Epithelial cell of proximal tubule (primary cell): ENCODE results near the gene TMEM243. TPM values are rescaled to one million over a fixed set of nuclear protein-coding genes. Genes with fewer than 3 reads are reported as not detected.

Source experiments
- DNase-seq: peaks from one replicate; pipeline ENCODE4 v3.0.0-alpha.2; 2011; ENCODE audit warnings: low read depth
- H3K4me3 ChIP-seq: 2 replicates; pipeline ENCODE4 v1.5.1; 2011; ENCODE audit warnings: low read depth, mild to moderate bottlenecking, low read length
- CTCF ChIP-seq: conservative IDR thresholded peaks from 2 replicates; pipeline ENCODE4 v1.5.1; 2012; ENCODE audit warnings: low read depth, mild to moderate bottlenecking, low read length
- total RNA-seq: library from RNA; depleted of rRNA; stranded (reverse); fragments of >200 nt; gene quantifications from 2 replicates; pipeline ENCODE4 v1.2.3, GENCODE V29; 2015

The TMEM243 gene
- total RNA-seq, 1 donor from 2014 or later, result 37.3 TPM

GRCh38 chr7:87151729-87152111, 67.8 kb downstream of the TMEM243 start:
- H3K4me3 ChIP-seq, result peak overlapping the region; percentile 91
- no peak for TF ChIP-seq CTCF
- DNase-seq, result peak; percentile 43

GRCh38 chr7:87151002-87151728, 68.4 kb downstream of the TMEM243 start:
- TF ChIP-seq CTCF, result no peak
- no peak for DNase-seq
- peak overlapping the region; percentile 91 for H3K4me3 ChIP-seq

GRCh38 chr7:87148332-87148955, 71.1 kb downstream of the TMEM243 start:
- DNase-seq, result no peak
- no peak overlapping the region for H3K4me3 ChIP-seq
- peak; percentile 70 for TF ChIP-seq CTCF

GRCh38 chr7:87147500-87147899, 72.0 kb downstream of the TMEM243 start:
- TF ChIP-seq CTCF, result no peak
- DNase-seq, result no peak
- H3K4me3 ChIP-seq, result no peak overlapping the region

- DNase-seq, result no peak
- no peak overlapping the region for H3K4me3 ChIP-seq
- TF ChIP-seq CTCF, result no peak
Measured at GRCh38 chr7:87146740-87147386, 72.7 kb downstream of the TMEM243 start.

Other genes starting within 250 kb of the TMEM243 start
- 1.9 and 3.4 TPM in 2 replicates for gene ELAPOR2, start 160.1 kb downstream of the TMEM243 start, total RNA-seq
- gene DMTF1, start 67.3 kb downstream of the TMEM243 start, total RNA-seq, result 27.3 and 70.9 TPM in 2 replicates
- 5.6 and 8.2 TPM in 2 replicates for gene CROT, start 125.9 kb upstream of the TMEM243 start, total RNA-seq